HG02981 (cell line): Measurements from ENCODE around the gene SMC6.

Experiments
- ATAC-seq: cut with Tn5 transposase; IDR thresholded peaks from one replicate; pipeline ENCODE4 v1.9.1; 2021; ENCODE audit warnings: mild to moderate bottlenecking, moderate library complexity; ENCODE audit not compliant: unreplicated experiment

Gene SMC6

DNA sequence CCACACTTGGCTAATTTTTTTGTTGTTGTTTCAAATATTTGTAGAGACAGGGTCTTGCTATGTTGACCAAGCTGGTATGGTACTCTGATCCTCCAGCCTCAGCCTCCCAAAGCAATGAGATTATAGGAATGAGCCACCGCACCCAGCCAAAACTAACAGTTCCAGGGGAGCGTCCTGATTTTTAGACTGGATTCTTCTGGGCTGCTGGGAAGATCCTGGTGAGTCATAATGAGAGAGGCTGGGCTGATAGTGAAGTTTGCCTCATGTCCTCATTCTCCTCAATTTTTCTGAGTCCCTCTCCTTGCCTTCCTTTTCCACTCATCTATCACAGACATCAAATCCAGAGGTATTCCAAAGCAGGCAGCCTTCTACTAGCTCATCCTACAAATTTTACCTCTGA, 131.8 kb downstream of the SMC6 start:
- no peak for ATAC-seq

DNA sequence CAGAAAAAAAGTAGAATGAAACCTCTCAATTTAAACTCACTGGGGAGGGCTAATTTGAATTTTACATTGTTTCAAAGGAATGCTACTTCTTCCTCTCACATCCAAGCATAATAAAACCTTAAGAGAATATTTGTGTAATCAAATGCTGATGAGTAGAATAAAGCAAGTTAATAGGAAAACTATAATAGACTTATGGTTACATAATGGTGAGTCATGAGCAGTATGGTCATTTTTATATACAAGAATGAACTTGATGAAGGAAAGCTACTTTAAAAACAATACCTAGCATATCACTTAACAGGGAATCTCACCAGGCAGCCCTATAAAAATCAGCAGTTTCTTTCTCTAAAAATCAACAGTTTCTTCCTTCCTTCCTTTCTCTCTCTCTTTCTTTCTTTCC, 132.8 kb downstream of the SMC6 start:
- ATAC-seq: no peak

- no peak for ATAC-seq
These were observed 133.3 kb downstream of the SMC6 start for GRCh38 chr2:17620280-17620679.

GRCh38 chr2:17617955-17618354, 135.7 kb downstream of the SMC6 start:
- ATAC-seq: no peak

GRCh38 chr2:17617516-17617915, 136.1 kb downstream of the SMC6 start:
- no peak for ATAC-seq

DNA sequence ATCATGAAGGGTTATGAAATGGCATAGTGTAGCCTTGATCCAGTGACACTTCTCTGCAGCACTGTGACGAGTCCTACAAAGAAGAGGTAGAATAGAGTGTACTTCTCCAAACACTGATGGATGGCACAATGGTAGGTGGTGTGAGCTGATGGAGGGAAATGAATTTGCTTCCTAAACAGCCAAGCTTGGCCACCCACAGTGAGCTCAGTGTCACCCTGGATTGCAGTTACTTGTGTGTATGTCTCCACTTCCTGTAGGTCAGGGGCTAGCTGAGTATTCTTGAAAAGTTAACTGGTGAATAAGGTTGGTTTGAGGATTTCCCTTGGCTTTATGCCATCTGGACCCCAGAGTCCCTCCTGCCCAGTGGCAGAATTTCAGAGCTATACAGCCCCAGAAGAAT, 137.2 kb downstream of the SMC6 start:
- ATAC-seq: no peak

GRCh38 chr2:17615728-17616351, 137.8 kb downstream of the SMC6 start:
- no peak for ATAC-seq

- no peak for ATAC-seq
These were observed 138.5 kb downstream of the SMC6 start for GRCh38 chr2:17615147-17615546.

- ATAC-seq: no peak
These were observed 139.3 kb downstream of the SMC6 start for GRCh38 chr2:17614174-17614930.
